T-helper 1 cell treated with Interleukin-12 subunit alpha and Interleukin-12 subunit beta and Interleukin-4 antibody, amounts not matched to agents 30 ng/mL and 1 ng/mL, for 36 hours (primary cell): ENCODE measurements around the gene PPP6R3. TPM values are rescaled to one million over a fixed set of nuclear protein-coding genes. Genes with fewer than 3 reads are reported as not detected.

Source experiments
- intact Hi-C: fragments of 100-400 bp; cut with micrococcal nuclease; formaldehyde crosslinking; loops from one replicate; pipeline ENCODE4 v1.15.1; 2024
- total RNA-seq: library from RNA; stranded (reverse); gene quantifications from 2 replicates; pipeline ENCODE4 v1.2.3, GENCODE V29; 2022

Gene PPP6R3
- total RNA-seq, 1 donor from 2014 or later: 139 TPM

- intact Hi-C loops: no loop called here
Measured at GRCh38 chr11:68664141-68664540, 203.6 kb downstream of the PPP6R3 start.

GRCh38 chr11:68664906-68665305 lies 204.4 kb downstream of the PPP6R3 start:
- intact Hi-C loops: no loop called here

Other genes starting within 250 kb of the PPP6R3 start
- gene KMT5B, start 247.5 kb upstream of the PPP6R3 start, total RNA-seq: 36.7 and 38.0 TPM in 2 replicates
- 23.9 and 28.3 TPM in 2 replicates for gene C11orf24, start 188.8 kb upstream of the PPP6R3 start, total RNA-seq
- 27.6 and 29.5 TPM in 2 replicates for gene LRP5, start 148.2 kb upstream of the PPP6R3 start, total RNA-seq
- 0.34 TPM in 1 of 2 replicates, not detected in the other for gene GAL, start 223.8 kb downstream of the PPP6R3 start, total RNA-seq